CD1c-positive myeloid dendritic cell (primary cell): Measurements from ENCODE around the gene NLGN1.

Experiments used
- DNase-seq: peaks from one replicate; pipeline ENCODE4 v3.0.0-alpha.2; 2016; ENCODE audit errors: extremely low spot score

Gene NLGN1

DNA sequence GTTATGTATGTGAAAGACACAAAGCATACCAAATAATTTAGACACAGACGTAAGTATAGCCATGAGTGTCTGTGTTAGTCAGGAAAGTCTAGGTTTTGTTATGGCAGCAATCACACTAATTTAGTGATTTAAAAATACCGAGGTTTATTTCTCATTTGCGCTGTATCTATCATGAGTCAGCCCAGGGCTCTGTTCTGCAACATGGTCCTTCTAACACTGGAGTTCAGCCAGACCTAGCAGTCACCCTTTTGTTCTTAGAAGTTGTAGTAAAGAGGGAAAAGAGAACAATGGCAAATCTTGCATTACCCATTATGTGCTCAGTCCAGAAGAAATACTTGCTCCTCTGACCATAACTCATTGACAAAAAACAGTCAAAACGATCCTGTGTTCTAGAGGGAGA is 311.5 kb downstream of the NLGN1 start:
- no peak for DNase-seq

DNA sequence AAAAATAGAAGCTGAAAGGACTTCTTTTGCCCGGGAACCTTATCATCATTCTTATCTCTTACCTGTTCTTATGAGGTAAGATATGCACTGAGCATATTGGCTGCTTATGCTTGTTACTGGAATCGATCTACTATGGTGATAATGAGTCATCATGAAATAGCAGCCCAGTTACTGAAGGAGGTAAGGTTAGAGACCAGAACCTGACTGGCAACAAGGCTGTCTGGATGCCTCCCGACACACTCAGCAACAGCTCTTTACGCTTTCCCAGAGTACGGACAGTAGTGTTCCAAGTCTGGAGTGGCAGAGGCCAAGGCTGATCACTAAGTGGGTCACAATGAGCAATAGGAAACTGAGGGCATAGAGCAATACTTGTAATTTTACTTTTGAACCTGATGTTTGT is 314.1 kb downstream of the NLGN1 start:
- no peak for DNase-seq

GRCh38 chr3:173719585-173719984 is 322.0 kb downstream of the NLGN1 start:
- DNase-seq, result no peak

GRCh38 chr3:173725507-173725906 is 328.0 kb downstream of the NLGN1 start:
- no peak for DNase-seq

GRCh38 chr3:173730391-173730790 is 332.8 kb downstream of the NLGN1 start:
- DNase-seq, result no peak

GRCh38 chr3:173732237-173732636 is 334.7 kb downstream of the NLGN1 start:
- DNase-seq, result no peak

- DNase-seq, result no peak
Observed at GRCh38 chr3:173733029-173733652, 335.6 kb downstream of the NLGN1 start.

DNA sequence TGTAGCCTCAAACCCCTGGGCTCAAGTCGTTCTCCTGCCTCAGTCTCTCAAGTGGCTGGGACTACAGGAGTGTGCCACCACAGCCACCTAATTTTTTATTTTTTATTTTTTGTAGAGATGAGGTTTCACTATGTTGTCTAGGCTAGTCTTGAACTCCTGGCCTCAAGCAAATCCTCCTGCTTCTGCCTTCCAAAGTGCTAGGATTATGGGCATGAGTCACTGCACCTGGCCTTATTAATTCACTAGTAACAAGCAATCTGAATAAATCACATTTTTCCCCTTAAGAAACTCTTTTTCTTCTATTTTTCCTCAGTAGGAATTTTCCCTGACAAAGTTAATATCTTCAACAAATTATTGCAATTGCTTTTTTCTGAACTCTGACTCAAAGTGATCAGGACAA is 336.9 kb downstream of the NLGN1 start:
- DNase-seq, result no peak

DNA sequence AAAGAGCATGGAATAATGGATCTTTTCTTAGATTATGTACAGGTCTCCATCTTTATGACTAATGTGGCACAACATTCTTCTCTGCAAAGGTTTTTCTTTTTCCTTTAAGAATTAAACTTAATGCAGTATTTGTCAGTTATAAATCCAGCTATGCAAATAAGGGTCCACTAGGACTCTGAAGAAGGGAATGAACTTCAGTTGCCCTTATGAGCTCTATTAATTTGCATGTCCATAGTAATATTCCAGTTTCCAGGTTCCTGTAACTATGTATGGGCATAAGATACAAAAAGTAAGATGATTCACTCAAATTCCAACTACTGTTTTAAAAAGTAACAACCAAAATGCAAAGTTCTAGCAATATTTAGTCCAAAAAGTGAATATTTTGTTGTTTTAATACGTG is 337.4 kb downstream of the NLGN1 start:
- DNase-seq, result no peak

DNA sequence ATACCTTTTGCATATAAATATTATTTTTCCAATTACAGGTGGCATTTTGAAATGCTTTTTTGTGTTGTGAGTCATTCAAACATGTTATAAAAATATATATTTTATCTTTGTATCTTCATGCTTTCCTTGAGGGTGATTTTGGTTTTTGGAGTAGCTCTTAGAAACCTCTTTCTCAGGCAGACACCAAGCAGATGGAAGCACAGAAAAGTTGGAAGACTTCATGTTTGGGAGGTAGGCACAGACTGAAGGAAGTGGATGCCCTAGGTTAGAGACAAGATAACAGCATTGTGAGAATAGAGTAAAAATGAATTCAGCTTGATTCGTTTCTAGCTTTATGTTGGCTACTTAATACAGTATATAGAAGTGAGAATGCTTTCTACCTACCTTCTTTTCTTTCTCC is 338.3 kb downstream of the NLGN1 start:
- DNase-seq, result no peak

DNA sequence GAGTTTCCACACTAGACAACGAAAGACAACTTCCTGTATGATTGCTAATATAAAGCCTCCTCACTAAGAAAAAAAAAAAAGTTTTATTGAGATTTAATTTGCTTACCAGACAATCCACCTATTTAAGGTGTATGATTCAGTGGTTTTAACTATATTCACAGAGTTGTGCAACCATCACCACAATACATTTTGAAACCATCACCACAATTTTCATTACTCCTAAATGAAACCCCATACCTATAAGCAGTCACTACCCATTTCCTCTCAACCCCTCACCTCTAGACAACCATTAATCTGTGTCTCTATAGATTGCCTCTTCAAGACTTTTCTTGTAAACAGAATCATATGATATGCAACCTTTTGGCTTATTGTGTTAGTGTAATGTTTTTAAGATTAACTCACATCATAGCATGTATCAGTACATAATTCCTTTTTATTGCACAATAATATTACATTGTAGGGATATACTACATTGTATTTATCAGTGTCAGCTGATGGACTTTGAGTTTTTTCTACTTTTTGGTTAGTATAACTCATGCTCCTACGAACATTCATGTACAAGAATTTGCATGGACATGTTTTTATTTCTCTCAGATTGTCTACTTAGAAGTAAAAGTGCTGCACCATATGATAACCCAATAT is 339.7 kb downstream of the NLGN1 start:
- DNase-seq, result no peak

DNA sequence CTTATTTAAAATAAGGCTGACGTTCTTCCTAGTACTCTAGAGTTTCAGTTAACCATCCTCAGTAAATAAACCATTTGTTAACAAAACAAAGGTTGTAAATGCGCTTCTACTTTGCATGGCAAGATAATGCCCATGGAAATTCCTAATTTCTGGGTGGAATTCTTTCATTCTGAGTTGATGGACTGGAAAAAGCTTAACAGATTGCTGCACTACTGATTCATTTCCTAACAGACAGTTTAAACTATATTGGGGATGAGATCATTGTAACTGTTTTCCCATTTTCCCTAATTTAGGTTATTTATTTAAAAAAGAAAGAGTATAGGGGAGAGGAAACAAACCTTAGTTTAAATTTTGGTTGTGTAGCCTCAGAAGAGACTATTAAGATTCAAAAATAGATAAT is 342.2 kb downstream of the NLGN1 start:
- no peak for DNase-seq

- no peak for DNase-seq
Observed at GRCh38 chr3:173742491-173742890, 344.9 kb downstream of the NLGN1 start.

GRCh38 chr3:173743111-173743510 is 345.6 kb downstream of the NLGN1 start:
- no peak for DNase-seq

- no peak for DNase-seq
Observed at GRCh38 chr3:173743516-173743915, 346.0 kb downstream of the NLGN1 start.

DNA sequence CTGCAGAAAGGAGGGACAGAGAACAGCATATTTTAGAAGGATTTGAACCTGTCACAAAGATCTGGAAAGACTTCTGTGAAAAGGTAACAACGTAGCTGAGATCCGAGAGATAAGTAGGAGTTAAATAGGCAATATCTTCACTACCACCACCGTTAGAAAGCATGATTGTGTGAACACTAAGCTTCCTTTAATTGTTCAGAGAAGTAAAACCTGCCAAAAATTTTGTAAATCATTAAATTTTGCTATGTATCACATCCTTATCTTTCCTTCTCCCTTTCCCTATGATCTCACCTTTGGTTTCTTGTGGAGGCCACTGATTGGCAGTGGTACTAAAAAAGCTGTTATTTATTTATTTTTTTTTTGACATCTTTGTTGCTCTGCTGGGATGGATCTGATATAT is 346.9 kb downstream of the NLGN1 start:
- DNase-seq, result no peak

DNA sequence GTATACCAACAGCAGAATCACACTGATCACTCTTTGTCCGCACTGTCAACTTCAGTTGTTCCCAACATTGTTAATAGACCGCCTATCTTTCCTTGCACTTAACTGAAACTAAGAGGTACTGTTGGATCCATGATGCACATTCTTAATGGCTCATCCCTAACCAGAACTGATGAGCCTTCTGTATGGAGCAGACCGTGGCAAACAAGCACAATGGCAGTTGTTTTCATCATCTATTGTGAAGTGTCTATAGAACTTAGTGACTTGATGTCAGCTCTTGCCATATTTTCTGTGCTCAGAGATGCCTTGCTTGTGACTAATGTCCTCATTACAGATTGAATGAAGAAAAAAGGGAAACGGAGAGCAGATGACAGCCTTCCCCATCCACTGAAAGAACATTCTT is 347.4 kb downstream of the NLGN1 start:
- no peak for DNase-seq

- DNase-seq, result no peak
Observed at GRCh38 chr3:173745952-173746682, 348.6 kb downstream of the NLGN1 start.

DNA sequence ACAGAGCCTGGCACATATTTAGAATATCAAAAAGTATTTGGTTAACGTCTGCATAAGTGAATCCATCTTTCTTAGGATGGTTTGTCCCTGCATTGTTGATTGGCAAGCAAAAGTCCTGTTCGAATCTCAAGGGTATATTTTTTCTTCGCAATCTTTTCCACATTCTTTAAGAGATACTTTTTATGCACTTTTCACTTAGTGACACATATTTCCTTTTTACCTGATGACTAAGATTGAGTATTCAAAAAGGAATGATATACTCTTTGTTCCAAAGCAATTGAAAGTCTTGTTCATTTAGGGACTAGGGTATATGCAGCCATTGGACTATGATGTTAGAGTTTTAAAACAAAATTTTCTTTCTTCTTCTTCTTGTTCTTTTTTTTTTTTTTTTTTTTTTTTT is 349.9 kb downstream of the NLGN1 start:
- no peak for DNase-seq

- no peak for DNase-seq
Observed at GRCh38 chr3:173748105-173748504, 350.6 kb downstream of the NLGN1 start.

- DNase-seq, result no peak
Observed at GRCh38 chr3:173750095-173750494, 352.6 kb downstream of the NLGN1 start.

DNA sequence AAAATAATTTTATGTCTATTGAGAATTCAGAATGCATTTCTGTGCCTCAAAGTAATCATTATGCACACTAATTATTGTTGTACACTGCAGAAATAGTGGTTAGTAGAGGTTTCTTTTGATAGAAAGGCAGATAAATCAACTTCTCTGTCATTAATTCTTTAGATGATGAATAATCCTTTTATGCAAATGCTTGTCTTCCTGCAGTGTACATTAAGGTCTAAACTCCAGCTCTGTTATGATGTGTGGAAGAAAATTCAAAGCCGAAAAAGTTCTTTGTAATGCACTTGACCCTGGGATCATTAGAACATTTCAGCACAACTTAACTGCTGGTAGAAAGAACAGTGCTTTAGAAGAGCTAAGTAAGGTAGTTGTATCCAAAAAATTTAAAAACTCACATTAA is 353.0 kb downstream of the NLGN1 start:
- DNase-seq, result no peak

GRCh38 chr3:173753593-173753992 is 356.0 kb downstream of the NLGN1 start:
- no peak for DNase-seq
